ENCODE results near the gene DENND1A.
A peak's percentile ranks its signal among the peaks of the same experiment; 100 is the strongest.

DENND1A gene

DNA sequence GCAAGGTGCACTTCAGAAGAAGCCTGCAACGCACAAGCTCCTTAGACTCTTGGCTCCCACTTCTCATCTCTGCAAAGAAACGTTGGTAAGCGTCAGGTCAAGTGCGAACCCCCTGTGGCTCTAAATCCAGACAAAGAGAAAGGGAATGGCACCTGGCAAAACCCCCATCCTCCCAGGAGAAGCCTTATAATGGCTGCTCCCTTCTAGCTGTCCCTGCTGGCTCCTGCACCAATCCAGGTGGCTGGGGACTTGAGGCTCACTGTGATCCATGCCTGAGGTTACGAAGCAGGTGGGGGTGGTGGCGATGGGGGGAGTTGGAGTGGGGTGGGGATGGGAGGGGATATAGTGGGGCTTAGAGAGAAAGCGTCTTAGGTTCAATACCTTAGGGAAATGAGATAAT lies 272.8 kb downstream of the DENND1A start:
- peaks cover 0 to 39% (median 0%) of the 10 kb centered on the region in 11 experiments; a peak in 3 of 22 replicates for H4K20me1 ChIP-seq
- peak overlapping the region in 1 of 11 experiments; percentile 23; a peak in 2 of 22 replicates for H3K9ac ChIP-seq
- TF ChIP-seq Cebpa-rat (IDR thresholded peaks at IDR 0.05) = no peak
- H3K27ac ChIP-seq = peak overlapping the region in 8 of 11 experiments; percentile 35 to 98 (median 95); a peak in 13 of 22 replicates
- peaks cover 7 to 61% (median 35%) of the 10 kb centered on the region in 11 experiments; a peak in 19 of 22 replicates for H3K36me3 ChIP-seq
- peaks cover 4 to 11% (median 8%) of the 10 kb centered on the region in 11 experiments for H3K9me3 ChIP-seq (replicated peaks in 1 of 11)
- peak overlapping the region; percentile 26 to 95 (median 44); a peak in 20 of 22 replicates for H3K4me2 ChIP-seq
- H3K27me3 ChIP-seq = no peaks in the 10 kb centered on the region
- no peak overlapping the region for H3K4me3 ChIP-seq
- peaks cover 45 to 77% (median 60%) of the 10 kb centered on the region in 10 experiments for H3K4me1 ChIP-seq

DNA sequence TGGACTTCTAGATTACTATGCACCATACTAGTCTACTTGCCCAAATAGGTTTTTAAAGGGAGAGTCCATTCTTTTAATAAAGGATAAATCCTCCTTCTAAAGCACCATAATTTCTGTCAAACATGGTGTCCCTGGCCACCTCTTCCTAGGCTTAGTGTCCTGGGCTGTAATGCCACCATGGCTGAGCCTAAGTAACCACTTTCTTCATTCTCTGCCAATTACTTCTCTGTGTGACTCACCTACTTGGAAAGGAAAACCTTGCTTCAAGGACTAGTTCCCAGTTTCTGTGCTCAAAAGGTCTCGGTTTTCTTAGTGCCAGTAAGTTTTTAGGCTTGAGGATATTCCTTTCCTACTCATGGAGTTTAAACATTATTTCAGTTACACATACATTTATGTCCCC lies 273.4 kb downstream of the DENND1A start:
- TF ChIP-seq Cebpa-rat (IDR thresholded peaks at IDR 0.05) = no peak
- Histone ChIP-seq H3K4me2 (peak overlapping the region; percentile 26 to 91 (median 43); a peak in 19 of 22 replicates), H4K20me1 (peaks cover 0 to 43% (median 0%) of the 10 kb centered on the region in 11 experiments; a peak in 3 of 22 replicates), H3K27ac (peak overlapping the region in 8 of 11 experiments; percentile 35 to 95 (median 53); a peak in 13 of 22 replicates), H3K9me3 (replicated peaks in 1 of 11) (peaks cover 0 to 6% (median 3%) of the 10 kb centered on the region in 11 experiments; a peak in 13 of 22 replicates), H3K4me3 (no peak overlapping the region), H3K27me3 (no peaks in the 10 kb centered on the region), H3K9ac (peak overlapping the region in 1 of 11 experiments; percentile 23; a peak in 2 of 22 replicates), H3K36me3 (peaks cover 12 to 61% (median 36%) of the 10 kb centered on the region in 11 experiments; a peak in 19 of 22 replicates), H3K4me1 (peaks cover 40 to 72% (median 57%) of the 10 kb centered on the region in 10 experiments)

DNA sequence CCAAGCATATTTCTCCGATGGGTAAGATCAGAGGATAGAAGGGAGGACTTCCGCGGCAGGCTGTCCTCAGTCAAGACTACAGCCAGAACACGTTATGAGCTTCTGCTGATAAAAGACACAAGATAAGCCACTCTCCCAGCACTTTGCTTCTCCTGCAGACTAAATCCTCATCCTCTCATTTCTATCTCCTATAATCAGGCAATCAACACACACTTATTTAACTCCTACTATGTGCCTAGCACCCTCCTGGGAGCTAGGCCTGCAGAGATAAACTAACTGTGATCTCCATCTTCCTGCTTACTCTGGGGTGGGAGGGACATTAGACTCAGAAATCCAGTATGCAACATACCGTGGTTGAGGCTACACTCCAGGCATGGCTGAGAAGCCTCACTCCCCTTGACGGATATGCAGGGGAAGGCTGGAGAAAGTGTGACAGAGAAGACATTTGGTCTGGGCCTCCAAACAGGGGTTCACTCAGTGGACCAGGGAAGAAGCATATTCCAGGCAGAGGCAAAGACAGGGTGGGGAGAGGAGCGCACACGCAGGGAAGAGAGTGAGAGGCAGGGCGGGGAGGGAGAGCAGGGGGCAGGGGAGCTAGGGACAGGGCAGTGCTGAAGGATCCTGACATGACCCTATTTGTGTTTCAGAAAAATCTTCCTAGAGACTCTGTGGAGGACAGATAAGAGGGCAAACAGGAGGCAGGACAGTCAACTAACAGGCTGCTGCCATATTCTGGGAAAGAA lies 274.1 kb downstream of the DENND1A start:
- no peaks in the 10 kb centered on the region for H3K27me3 ChIP-seq
- TF ChIP-seq Cebpa-rat (IDR thresholded peaks at IDR 0.05) = no peak
- H3K4me2 ChIP-seq = peak overlapping the region in 5 of 11 experiments; percentile 43 to 91 (median 66); a peak in 8 of 22 replicates
- peaks cover 0 to 43% (median 0%) of the 10 kb centered on the region in 11 experiments; a peak in 3 of 22 replicates for H4K20me1 ChIP-seq
- no peak overlapping the region for H3K4me3 ChIP-seq
- H3K4me1 ChIP-seq = peaks cover 32 to 64% (median 50%) of the 10 kb centered on the region in 10 experiments
- H3K36me3 ChIP-seq = peaks cover 17 to 66% (median 41%) of the 10 kb centered on the region in 11 experiments; a peak in 21 of 22 replicates
- no peaks in the 10 kb centered on the region for H3K9me3 ChIP-seq (replicated peaks in 1 of 11)
- H3K9ac ChIP-seq = no peak overlapping the region
- peak overlapping the region in 7 of 11 experiments; percentile 3 to 95 (median 56); a peak in 7 of 22 replicates for H3K27ac ChIP-seq

DNA sequence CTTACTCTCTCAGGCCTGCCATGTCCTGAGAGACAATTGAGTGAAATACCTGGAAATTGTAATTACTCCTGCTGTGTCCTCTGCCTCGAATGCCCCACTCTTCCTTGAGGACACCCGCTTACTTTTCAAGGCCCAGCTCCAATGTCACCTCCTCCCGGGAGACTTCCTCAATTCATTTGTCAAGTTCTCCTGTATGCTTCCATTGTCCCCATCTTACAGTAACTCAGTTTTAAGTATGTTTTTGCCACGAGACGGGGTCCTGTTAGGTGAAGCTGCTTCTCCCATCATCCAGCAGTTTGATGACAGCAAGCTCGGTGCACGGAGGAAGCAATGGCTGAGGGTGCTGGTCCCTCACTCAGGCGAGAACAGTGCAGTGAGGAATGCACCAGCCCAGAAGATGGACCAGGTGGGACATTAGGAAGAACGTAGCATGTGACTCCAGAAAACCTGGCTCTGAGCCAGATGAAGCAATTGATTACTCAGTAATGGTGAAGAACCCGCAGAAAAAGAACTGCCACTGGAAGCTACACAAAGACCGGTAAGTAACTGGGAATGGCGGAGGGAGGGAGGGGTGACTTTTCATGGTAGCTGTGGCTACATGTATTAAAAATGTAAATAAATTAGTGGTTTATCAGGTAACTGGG lies 274.8 kb downstream of the DENND1A start:
- H3K9me3 ChIP-seq (replicated peaks in 1 of 11) = no peaks in the 10 kb centered on the region
- H3K27ac ChIP-seq = peak overlapping the region in 4 of 11 experiments; percentile 48 to 66 (median 58); a peak in 6 of 22 replicates
- no peak overlapping the region for H3K4me3 ChIP-seq
- H3K36me3 ChIP-seq = peaks cover 17 to 72% (median 47%) of the 10 kb centered on the region in 11 experiments; a peak in 21 of 22 replicates
- H3K4me2 ChIP-seq = peak overlapping the region in 4 of 11 experiments; percentile 12 to 80 (median 52); a peak in 4 of 22 replicates
- no peak for TF ChIP-seq Cebpa-rat (IDR thresholded peaks at IDR 0.05)
- peaks cover 0 to 46% (median 0%) of the 10 kb centered on the region in 11 experiments; a peak in 3 of 22 replicates for H4K20me1 ChIP-seq
- H3K9ac ChIP-seq = no peak overlapping the region
- no peaks in the 10 kb centered on the region for H3K27me3 ChIP-seq
- H3K4me1 ChIP-seq = peaks cover 25 to 57% (median 43%) of the 10 kb centered on the region in 10 experiments

DNA sequence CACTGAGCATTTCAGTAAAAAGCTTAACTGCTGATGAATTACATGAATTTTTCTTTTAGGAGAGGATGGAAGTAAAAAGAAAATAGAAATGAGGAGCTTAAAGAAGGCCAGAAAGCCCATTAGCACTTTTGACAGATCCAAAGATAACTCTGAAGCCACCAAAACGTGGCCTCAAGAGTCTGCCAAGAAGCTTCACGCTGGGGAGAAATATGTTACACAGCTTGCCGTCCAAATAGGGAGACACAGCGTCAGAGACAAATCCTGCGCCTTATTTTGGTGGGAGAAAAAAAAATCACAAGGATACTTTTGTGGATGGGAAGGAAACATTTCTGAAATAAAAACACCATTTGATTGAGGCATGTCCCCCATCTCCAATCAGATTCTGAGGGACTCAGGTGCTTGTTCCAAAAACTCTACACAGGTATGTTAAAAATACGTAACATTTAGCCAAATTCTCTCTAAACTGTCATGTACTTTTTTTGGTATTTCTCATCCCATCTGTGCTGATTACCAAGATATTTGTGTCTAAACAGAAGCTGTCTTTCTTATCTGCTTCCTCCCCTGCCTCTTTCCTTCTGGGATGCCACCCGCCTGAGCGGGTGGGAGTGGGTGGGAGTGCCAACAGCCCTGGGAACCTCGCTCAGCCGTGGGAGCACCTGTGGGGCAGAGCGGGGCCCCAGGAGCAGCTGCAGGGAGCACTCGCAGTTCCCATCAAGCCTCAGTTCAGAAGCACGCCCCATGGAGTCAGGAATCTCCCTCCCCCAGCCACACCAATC lies 275.5 kb downstream of the DENND1A start:
- no peak overlapping the region for H3K9ac ChIP-seq
- no peaks in the 10 kb centered on the region for H3K9me3 ChIP-seq (replicated peaks in 1 of 11)
- no peak for TF ChIP-seq Cebpa-rat (IDR thresholded peaks at IDR 0.05)
- peaks cover 0 to 48% (median 0%) of the 10 kb centered on the region in 11 experiments; a peak in 3 of 22 replicates for H4K20me1 ChIP-seq
- peak overlapping the region in 4 of 11 experiments; percentile 24 to 65 (median 33); a peak in 6 of 22 replicates for H3K27ac ChIP-seq
- peaks cover 17 to 77% (median 47%) of the 10 kb centered on the region in 11 experiments; a peak in 21 of 22 replicates for H3K36me3 ChIP-seq
- peak overlapping the region in 4 of 11 experiments; percentile 12 to 80 (median 52); a peak in 4 of 22 replicates for H3K4me2 ChIP-seq
- H3K4me1 ChIP-seq = peaks cover 18 to 54% (median 37%) of the 10 kb centered on the region in 10 experiments
- H3K4me3 ChIP-seq = no peak overlapping the region
- no peaks in the 10 kb centered on the region for H3K27me3 ChIP-seq

DNA sequence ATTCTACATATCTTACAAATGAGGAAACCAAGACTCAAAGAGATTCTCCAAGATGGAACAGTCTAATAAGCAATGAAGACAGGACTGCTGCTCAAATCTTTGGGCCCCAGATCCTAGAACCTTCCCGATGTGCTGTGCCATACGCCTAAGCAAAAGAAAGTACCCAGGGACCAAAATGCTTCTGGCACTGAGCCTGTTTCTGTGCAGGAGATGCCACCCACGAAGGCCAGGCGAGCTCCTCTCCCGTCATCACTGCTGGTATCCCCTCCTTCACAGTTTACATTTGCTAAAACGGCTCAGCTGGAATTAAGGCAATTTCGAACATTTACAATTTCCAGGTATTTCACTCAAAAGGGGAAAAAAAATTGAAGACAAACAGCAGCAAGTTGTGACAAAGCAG lies 277.5 kb downstream of the DENND1A start:
- Histone ChIP-seq H3K36me3 (peaks cover 24 to 88% (median 55%) of the 10 kb centered on the region in 11 experiments), H3K4me2 (no peak overlapping the region), H3K9me3 (replicated peaks in 1 of 11) (no peaks in the 10 kb centered on the region), H4K20me1 (peaks cover 0 to 42% (median 0%) of the 10 kb centered on the region in 11 experiments; a peak in 3 of 22 replicates), H3K27ac (no peak overlapping the region), H3K27me3 (no peaks in the 10 kb centered on the region), H3K4me3 (no peak overlapping the region), H3K9ac (no peak overlapping the region), H3K4me1 (peaks cover 7 to 38% (median 19%) of the 10 kb centered on the region in 10 experiments; a peak in 19 of 20 replicates)
- no peak for TF ChIP-seq Cebpa-rat (IDR thresholded peaks at IDR 0.05)

DNA sequence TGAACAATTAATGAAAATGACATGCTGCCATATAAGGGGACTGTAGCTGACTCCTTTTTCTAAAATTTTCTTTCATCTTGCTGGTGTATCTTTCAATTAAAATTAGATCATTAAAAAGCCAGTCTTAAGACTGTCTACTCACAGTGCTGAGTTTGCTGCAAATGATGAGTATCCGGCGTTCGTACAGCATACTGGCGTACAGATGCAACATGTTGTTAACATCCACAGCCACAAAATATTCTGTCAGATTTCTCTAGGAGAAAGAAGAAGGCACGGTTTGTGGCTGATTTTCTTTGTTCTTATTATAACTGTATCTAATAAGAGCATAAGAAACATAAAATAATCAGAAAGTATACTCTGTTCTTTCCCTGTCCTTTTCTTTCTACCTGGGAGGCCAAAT lies 278.1 kb downstream of the DENND1A start:
- TF ChIP-seq Cebpa-rat (IDR thresholded peaks at IDR 0.05) = no peak
- H3K36me3 ChIP-seq = peaks cover 30 to 91% (median 61%) of the 10 kb centered on the region in 11 experiments

DNA sequence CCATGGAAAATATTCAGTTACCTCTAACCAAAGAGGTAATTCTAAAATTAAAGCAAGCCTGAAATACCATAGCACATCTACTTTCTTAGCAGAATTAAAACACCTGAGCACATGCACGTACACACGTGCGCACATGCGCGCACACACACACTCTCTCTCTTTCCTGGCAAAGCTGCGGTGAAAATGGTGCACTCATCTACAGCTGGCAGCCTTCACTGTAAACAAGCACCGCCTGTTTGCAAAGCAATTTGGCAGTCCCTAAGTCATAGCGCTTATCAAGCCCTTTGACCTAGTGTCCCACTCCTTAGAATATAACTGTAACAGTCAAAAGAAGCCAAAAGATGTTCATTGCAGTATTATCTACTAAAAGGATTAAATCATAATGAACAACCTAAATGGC lies 278.7 kb downstream of the DENND1A start:
- H3K4me2 ChIP-seq = no peak overlapping the region
- H3K9ac ChIP-seq = no peak overlapping the region
- no peaks in the 10 kb centered on the region for H3K27me3 ChIP-seq
- H3K36me3 ChIP-seq = peaks cover 36 to 92% (median 67%) of the 10 kb centered on the region in 11 experiments
- no peak overlapping the region for H3K4me3 ChIP-seq
- peaks cover 0 to 32% (median 14%) of the 10 kb centered on the region in 10 experiments; a peak in 12 of 20 replicates for H3K4me1 ChIP-seq
- TF ChIP-seq Cebpa-rat (IDR thresholded peaks at IDR 0.05) = no peak
- H4K20me1 ChIP-seq = peaks cover 0 to 47% (median 0%) of the 10 kb centered on the region in 11 experiments; a peak in 3 of 22 replicates
- peaks cover 0 to 9% (median 0%) of the 10 kb centered on the region in 11 experiments; a peak in 3 of 22 replicates for H3K9me3 ChIP-seq (replicated peaks in 1 of 11)
- H3K27ac ChIP-seq = no peak overlapping the region

More for the DNA sequence above, 278.1 kb downstream of the DENND1A start:
- H3K4me2 ChIP-seq = no peak overlapping the region
- peaks cover 0 to 46% (median 0%) of the 10 kb centered on the region in 11 experiments; a peak in 3 of 22 replicates for H4K20me1 ChIP-seq
- H3K9me3 ChIP-seq (replicated peaks in 1 of 11) = peaks cover 0 to 4% (median 0%) of the 10 kb centered on the region in 11 experiments; a peak in 3 of 22 replicates
- H3K4me3 ChIP-seq = no peak overlapping the region
- no peaks in the 10 kb centered on the region for H3K27me3 ChIP-seq
- no peak overlapping the region for H3K27ac ChIP-seq
- peaks cover 4 to 34% (median 16%) of the 10 kb centered on the region in 10 experiments; a peak in 18 of 20 replicates for H3K4me1 ChIP-seq
- H3K9ac ChIP-seq = no peak overlapping the region
